Measurements from ENCODE around the gene SPSB2. TPM values are rescaled to one million over a fixed set of nuclear protein-coding genes. Genes with fewer than 3 reads are reported as not detected.

Gene SPSB2
- total RNA-seq, 1 donor from 2014 or later = 6.7 TPM

DNA sequence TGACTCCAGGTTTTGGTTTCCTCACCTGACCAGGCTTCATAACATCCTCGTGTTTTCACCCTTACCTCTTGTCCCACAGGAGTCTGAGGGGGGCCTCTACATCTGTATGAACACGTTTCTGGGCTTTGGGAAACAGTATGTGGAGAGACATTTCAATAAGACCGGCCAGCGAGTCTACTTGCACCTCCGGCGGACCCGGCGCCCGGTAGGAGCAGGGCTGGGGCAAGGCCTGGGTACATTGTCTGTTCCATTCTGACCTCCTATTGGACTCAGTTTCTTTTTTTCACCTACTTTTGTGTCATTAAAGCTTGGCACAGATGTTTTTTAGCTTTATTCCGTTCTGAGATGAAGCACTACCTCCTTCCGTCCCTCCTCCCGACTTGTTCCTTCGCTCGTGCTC is 17.8 kb downstream of the SPSB2 start:
- Mint-ChIP-seq H3K27ac (ENCODE audit: unreplicated experiment) (peak overlapping the region; percentile 30), H3K4me3 (ENCODE audit: unreplicated experiment) (no peak overlapping the region), H3K36me3 (ENCODE audit: low read depth, unreplicated experiment) (peaks cover 33% of the 10 kb centered on the region)

DNA sequence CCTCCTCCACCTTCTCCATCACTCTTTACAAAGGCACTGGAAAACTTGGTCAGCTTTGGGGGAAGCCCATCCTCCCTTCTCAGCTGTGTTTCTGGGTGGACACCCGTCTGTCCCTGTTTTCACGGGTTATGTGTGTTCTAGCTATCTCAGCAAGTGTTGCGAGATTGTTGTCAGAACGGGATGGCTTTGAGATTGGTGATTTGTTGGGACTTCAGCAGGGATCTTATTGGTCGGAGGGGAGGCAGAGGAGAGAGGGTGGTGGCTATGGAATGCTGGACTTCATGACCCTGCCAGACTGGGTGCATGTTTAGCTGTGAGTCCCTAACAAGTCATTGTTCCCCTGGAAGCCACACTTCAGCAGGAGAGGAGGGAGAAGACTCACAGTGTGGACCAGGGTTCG is 19.1 kb downstream of the SPSB2 start:
- Mint-ChIP-seq H3K9me3 (ENCODE audit: unreplicated experiment) (no peaks in the 10 kb centered on the region), H3K27ac (ENCODE audit: unreplicated experiment) (peak overlapping the region; percentile 39), H3K4me3 (ENCODE audit: unreplicated experiment) (peak overlapping the region; percentile 9), H3K36me3 (ENCODE audit: low read depth, unreplicated experiment) (peaks cover 37% of the 10 kb centered on the region), H3K27me3 (ENCODE audit: unreplicated experiment) (peaks cover 5% of the 10 kb centered on the region), H3K4me1 (ENCODE audit: unreplicated experiment) (peaks cover 31% of the 10 kb centered on the region)
- no peak for DNase-seq (ENCODE audit: low spot score)
- TF ChIP-seq CTCF (IDR thresholded peaks at IDR 0.05; ENCODE audit: unreplicated experiment) = no peak

More for the DNA sequence above, 17.8 kb downstream of the SPSB2 start:
- Mint-ChIP-seq H3K9me3 (ENCODE audit: unreplicated experiment) (no peaks in the 10 kb centered on the region), H3K27me3 (ENCODE audit: unreplicated experiment) (peaks cover 6% of the 10 kb centered on the region), H3K4me1 (ENCODE audit: unreplicated experiment) (peaks cover 27% of the 10 kb centered on the region)
- DNase-seq (ENCODE audit: low spot score) = no peak
- TF ChIP-seq CTCF (IDR thresholded peaks at IDR 0.05; ENCODE audit: unreplicated experiment) = no peak

- H3K4me3 Mint-ChIP-seq (ENCODE audit: unreplicated experiment) = peak overlapping the region; percentile 99
- no peaks in the 10 kb centered on the region for H3K9me3 Mint-ChIP-seq (ENCODE audit: unreplicated experiment)
- peaks cover 5% of the 10 kb centered on the region for H3K27me3 Mint-ChIP-seq (ENCODE audit: unreplicated experiment)
- H3K27ac Mint-ChIP-seq (ENCODE audit: unreplicated experiment) = no peak overlapping the region
- DNase-seq (ENCODE audit: low spot score) = no peak
- TF ChIP-seq CTCF (IDR thresholded peaks at IDR 0.05; ENCODE audit: unreplicated experiment) = no peak
- peaks cover 31% of the 10 kb centered on the region for H3K4me1 Mint-ChIP-seq (ENCODE audit: unreplicated experiment)
- H3K36me3 Mint-ChIP-seq (ENCODE audit: low read depth, unreplicated experiment) = peaks cover 41% of the 10 kb centered on the region
Measured at GRCh38 chr12:6853626-6854025, 19.5 kb downstream of the SPSB2 start.

GRCh38 chr12:6852651-6853354 is 20.3 kb downstream of the SPSB2 start:
- H3K36me3 Mint-ChIP-seq (ENCODE audit: low read depth, unreplicated experiment) = peaks cover 41% of the 10 kb centered on the region
- DNase-seq (ENCODE audit: low spot score) = no peak
- TF ChIP-seq CTCF (IDR thresholded peaks at IDR 0.05; ENCODE audit: unreplicated experiment) = no peak
- H3K4me3 Mint-ChIP-seq (ENCODE audit: unreplicated experiment) = peak overlapping the region; percentile 99
- H3K4me1 Mint-ChIP-seq (ENCODE audit: unreplicated experiment) = peaks cover 31% of the 10 kb centered on the region
- peak overlapping the region; percentile 90 for H3K27ac Mint-ChIP-seq (ENCODE audit: unreplicated experiment)
- H3K9me3 Mint-ChIP-seq (ENCODE audit: unreplicated experiment) = no peaks in the 10 kb centered on the region
- H3K27me3 Mint-ChIP-seq (ENCODE audit: unreplicated experiment) = peaks cover 10% of the 10 kb centered on the region

GRCh38 chr12:6851921-6852650 is 21.0 kb downstream of the SPSB2 start, which contains the start of gene USP5:
TSS of gene USP5 (plus strand) at chr12:6852150. CDS start at chr12:6852180, 30 bp downstream.
- no peak for TF ChIP-seq CTCF (IDR thresholded peaks at IDR 0.05; ENCODE audit: unreplicated experiment)
- peaks cover 10% of the 10 kb centered on the region for H3K27me3 Mint-ChIP-seq (ENCODE audit: unreplicated experiment)
- H3K9me3 Mint-ChIP-seq (ENCODE audit: unreplicated experiment) = no peaks in the 10 kb centered on the region
- DNase-seq (ENCODE audit: low spot score) = peak; percentile 98
- H3K4me3 Mint-ChIP-seq (ENCODE audit: unreplicated experiment) = peak within 1 kb of the TSS; percentile 99
- peaks cover 38% of the 10 kb centered on the region for H3K36me3 Mint-ChIP-seq (ENCODE audit: low read depth, unreplicated experiment)
- peaks cover 31% of the 10 kb centered on the region for H3K4me1 Mint-ChIP-seq (ENCODE audit: unreplicated experiment)
- H3K27ac Mint-ChIP-seq (ENCODE audit: unreplicated experiment) = peak within 1 kb of the TSS; percentile 90
